Measurements from ENCODE around the gene NPHP4.

DNA sequence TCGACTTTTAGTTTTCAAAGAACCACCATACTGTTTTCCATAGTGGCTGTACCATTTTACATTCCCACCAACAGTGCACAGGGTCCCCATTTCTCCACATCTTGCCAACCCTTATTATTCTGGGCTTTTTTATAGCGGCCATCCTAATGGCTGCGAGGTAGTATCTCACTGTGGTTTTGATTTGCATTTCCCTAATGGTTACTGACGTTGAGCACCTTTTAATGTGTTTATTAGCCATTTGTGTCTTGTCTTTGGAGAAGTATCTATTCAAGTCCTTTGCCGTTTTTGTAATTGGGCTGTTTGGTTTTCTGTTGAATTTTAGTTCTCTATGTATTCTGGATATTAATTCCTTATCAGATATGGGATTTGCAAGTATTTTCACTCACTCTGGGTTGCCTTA is 31.1 kb upstream of the NPHP4 start:
- TF ChIP-seq, protein P1, sequence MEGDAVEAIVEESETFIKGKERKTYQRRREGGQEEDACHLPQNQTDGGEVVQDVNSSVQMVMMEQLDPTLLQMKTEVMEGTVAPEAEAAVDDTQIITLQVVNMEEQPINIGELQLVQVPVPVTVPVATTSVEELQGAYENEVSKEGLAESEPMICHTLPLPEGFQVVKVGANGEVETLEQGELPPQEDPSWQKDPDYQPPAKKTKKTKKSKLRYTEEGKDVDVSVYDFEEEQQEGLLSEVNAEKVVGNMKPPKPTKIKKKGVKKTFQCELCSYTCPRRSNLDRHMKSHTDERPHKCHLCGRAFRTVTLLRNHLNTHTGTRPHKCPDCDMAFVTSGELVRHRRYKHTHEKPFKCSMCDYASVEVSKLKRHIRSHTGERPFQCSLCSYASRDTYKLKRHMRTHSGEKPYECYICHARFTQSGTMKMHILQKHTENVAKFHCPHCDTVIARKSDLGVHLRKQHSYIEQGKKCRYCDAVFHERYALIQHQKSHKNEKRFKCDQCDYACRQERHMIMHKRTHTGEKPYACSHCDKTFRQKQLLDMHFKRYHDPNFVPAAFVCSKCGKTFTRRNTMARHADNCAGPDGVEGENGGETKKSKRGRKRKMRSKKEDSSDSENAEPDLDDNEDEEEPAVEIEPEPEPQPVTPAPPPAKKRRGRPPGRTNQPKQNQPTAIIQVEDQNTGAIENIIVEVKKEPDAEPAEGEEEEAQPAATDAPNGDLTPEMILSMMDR (IDR thresholded peaks at IDR 0.05): no peak
- TF ChIP-seq POLR2A (IDR thresholded peaks at IDR 0.05) (no peak), POLR2AphosphoS5 (IDR thresholded peaks at IDR 0.05) (no peak)
